Gastroesophageal sphincter (tissue), 3 donors: ENCODE data around the gene TSTD2.

Experiments
- CTCF ChIP-seq, 4 experiments: fragments of 200-600 bp in 2 of 4; fragments of 450-650 bp in 2 of 4; sonication (generic) in 1 of 4; IDR thresholded peaks; one replicate each; pipeline ENCODE4 v1.5.1; 2017 to 2019; ENCODE audit warnings: antibody characterized with exemption in 4 of 4, mild to moderate bottlenecking in 2 of 4, moderate library complexity in 2 of 4
- EP300 ChIP-seq: sonication (generic); formaldehyde crosslinking; IDR thresholded peaks from one replicate; pipeline ENCODE4 v1.6.1; 2017; ENCODE audit warnings: antibody characterized with exemption, mild to moderate bottlenecking
- POLR2A ChIP-seq, 2 donors: fragments of 450-650 bp; IDR thresholded peaks; one replicate each; pipeline ENCODE4 v1.6.1; 2017; ENCODE audit warnings: antibody characterized with exemption in 2 of 2, mild to moderate bottlenecking in 2 of 2, moderate library complexity in 1 of 2
- POLR2AphosphoS5 ChIP-seq: sonication (generic); formaldehyde crosslinking; IDR thresholded peaks from one replicate; pipeline ENCODE4 v1.6.1; 2017; ENCODE audit warnings: antibody characterized with exemption

GRCh38 chr9:97625620-97626019, 7.5 kb downstream of the TSTD2 start:
- TF ChIP-seq POLR2AphosphoS5 (no peak), CTCF (IDR thresholded peaks at IDR 0.05) (no peak), POLR2A (IDR thresholded peaks at IDR 0.05) (no peak), EP300 (no peak)
